ENCODE data around the gene GPRIN1.

GRCh38 chr5:176653401-176654385 is 43.7 kb upstream of the GPRIN1 start:
- TF ChIP-seq EZH2 (IDR thresholded peaks at IDR 0.05; ENCODE audit: borderline replicate concordance, low read length) = no peak
- TF ChIP-seq, protein P1, sequence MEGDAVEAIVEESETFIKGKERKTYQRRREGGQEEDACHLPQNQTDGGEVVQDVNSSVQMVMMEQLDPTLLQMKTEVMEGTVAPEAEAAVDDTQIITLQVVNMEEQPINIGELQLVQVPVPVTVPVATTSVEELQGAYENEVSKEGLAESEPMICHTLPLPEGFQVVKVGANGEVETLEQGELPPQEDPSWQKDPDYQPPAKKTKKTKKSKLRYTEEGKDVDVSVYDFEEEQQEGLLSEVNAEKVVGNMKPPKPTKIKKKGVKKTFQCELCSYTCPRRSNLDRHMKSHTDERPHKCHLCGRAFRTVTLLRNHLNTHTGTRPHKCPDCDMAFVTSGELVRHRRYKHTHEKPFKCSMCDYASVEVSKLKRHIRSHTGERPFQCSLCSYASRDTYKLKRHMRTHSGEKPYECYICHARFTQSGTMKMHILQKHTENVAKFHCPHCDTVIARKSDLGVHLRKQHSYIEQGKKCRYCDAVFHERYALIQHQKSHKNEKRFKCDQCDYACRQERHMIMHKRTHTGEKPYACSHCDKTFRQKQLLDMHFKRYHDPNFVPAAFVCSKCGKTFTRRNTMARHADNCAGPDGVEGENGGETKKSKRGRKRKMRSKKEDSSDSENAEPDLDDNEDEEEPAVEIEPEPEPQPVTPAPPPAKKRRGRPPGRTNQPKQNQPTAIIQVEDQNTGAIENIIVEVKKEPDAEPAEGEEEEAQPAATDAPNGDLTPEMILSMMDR (conservative IDR thresholded peaks at IDR 0.05 in 1 of 2, IDR thresholded peaks at IDR 0.05 in 1 of 2; ENCODE audit: extremely low read depth in 1 of 2, insufficient read depth in 1 of 2, low read depth in 1 of 2, low read length in 2 of 2) = no peak

Measured in mammary epithelial cell (primary cell).